NCI-H510A (cell line): Measurements from ENCODE around the gene GBF1.
"Not testable (repeated sequence)": the region's sequence is repeated elsewhere in the genome, so short reads cannot be mapped to it uniquely, and the experiment has no call there.

Experiments used
- DNase-seq: peaks from one replicate; lab custom pipeline; 2025; lab: John Stamatoyannopoulos, UW

Gene GBF1

GRCh38 chr10:102245082-102245931 is at the start of gene GBF1:
GBF1 (plus strand) TSS chr10:102245532; CDS start chr10:102258939, 13,407 bp downstream.
- peak; percentile 97 for DNase-seq

- DNase-seq, result no peak
Observed at GRCh38 chr10:102196893-102197292, 48.4 kb upstream of the GBF1 start.

- DNase-seq, result no peak
Observed at GRCh38 chr10:102198027-102198426, 47.3 kb upstream of the GBF1 start.

- no peak for DNase-seq
Observed at GRCh38 chr10:102200751-102201640, 44.3 kb upstream of the GBF1 start.

GRCh38 chr10:102202386-102202785 is 42.9 kb upstream of the GBF1 start:
- DNase-seq, result no peak

GRCh38 chr10:102208311-102209035 is 36.9 kb upstream of the GBF1 start:
- DNase-seq, result no peak

- no peak for DNase-seq
Observed at GRCh38 chr10:102211615-102212299, 33.6 kb upstream of the GBF1 start.

GRCh38 chr10:102213599-102213998 is 31.7 kb upstream of the GBF1 start:
- not testable (repeated sequence) for DNase-seq

- no peak for DNase-seq
Observed at GRCh38 chr10:102219370-102219769, 26.0 kb upstream of the GBF1 start.

- DNase-seq, result no peak
Observed at GRCh38 chr10:102220612-102221011, 24.7 kb upstream of the GBF1 start.

- no peak for DNase-seq
Observed at GRCh38 chr10:102222797-102223196, 22.5 kb upstream of the GBF1 start.

GRCh38 chr10:102225646-102226541 is 19.4 kb upstream of the GBF1 start, which contains the start of gene ELOVL3:
ELOVL3 (plus strand) TSS chr10:102226299; CDS start chr10:102226549, 250 bp downstream.
- no peak for DNase-seq

GRCh38 chr10:102226542-102226870 is 18.8 kb upstream of the GBF1 start:
- no peak for DNase-seq

GRCh38 chr10:102227050-102227449 is 18.3 kb upstream of the GBF1 start:
- DNase-seq, result no peak

- peak; percentile 79 for DNase-seq
Observed at GRCh38 chr10:102229810-102230263, 15.5 kb upstream of the GBF1 start.

- peak; percentile 61 for DNase-seq
Observed at GRCh38 chr10:102230264-102230860, 15.0 kb upstream of the GBF1 start.

- peak; percentile 32 for DNase-seq
Observed at GRCh38 chr10:102230861-102231356, 14.4 kb upstream of the GBF1 start.

GRCh38 chr10:102231357-102232318 is 13.7 kb upstream of the GBF1 start:
- DNase-seq, result peak; percentile 23

- no peak for DNase-seq
Observed at GRCh38 chr10:102233997-102234396, 11.3 kb upstream of the GBF1 start.
